ENCODE data around the gene A1CF.

GRCh38 chr10:50837095-50837494, 48.3 kb downstream of the A1CF start:
- TF ChIP-seq EZH2 (IDR thresholded peaks at IDR 0.05; ENCODE audit: low read depth) = no peak
- no peak for TF ChIP-seq CTCF (conservative IDR thresholded peaks at IDR 0.05)
